ENCODE measurements around the gene TMEM108.
A peak's percentile ranks its signal among the peaks of the same experiment; 100 is the strongest.

The TMEM108 gene

GRCh38 chr3:133158686-133159085, 120.5 kb downstream of the TMEM108 start:
- DNase-seq: no peak

GRCh38 chr3:133159498-133160475, 121.6 kb downstream of the TMEM108 start:
- no peak for DNase-seq
- intact Hi-C loops (cut with DNase I): no loop called here

More at GRCh38 chr3:133158686-133159085, 120.5 kb downstream of the TMEM108 start:
- intact Hi-C loops (cut with DNase I): no loop called here

- DNase-seq: no peak
- intact Hi-C loops (cut with DNase I): no loop called here
Measured at GRCh38 chr3:133161656-133162055, 123.5 kb downstream of the TMEM108 start.

GRCh38 chr3:133162265-133162664, 124.1 kb downstream of the TMEM108 start:
- intact Hi-C loops (cut with DNase I): no loop called here

GRCh38 chr3:133162670-133163305, 124.6 kb downstream of the TMEM108 start:
- intact Hi-C loops (cut with DNase I): no loop called here
- DNase-seq: peak in 2 of 10 donors; percentile 39 to 63

More at GRCh38 chr3:133162265-133162664, 124.1 kb downstream of the TMEM108 start:
- no peak for DNase-seq

- peak in 3 of 10 donors; percentile 62 to 81 (median 64) for DNase-seq
Measured at GRCh38 chr3:133167340-133168024, 129.3 kb downstream of the TMEM108 start.

GRCh38 chr3:133168025-133168401, 129.8 kb downstream of the TMEM108 start:
- intact Hi-C loops (cut with DNase I): no loop called here
- no peak for DNase-seq

More at GRCh38 chr3:133167340-133168024, 129.3 kb downstream of the TMEM108 start:
- intact Hi-C loops (cut with DNase I): no loop called here

GRCh38 chr3:133169331-133170068, 131.3 kb downstream of the TMEM108 start:
- no peak for DNase-seq
- intact Hi-C loops (cut with DNase I): no loop called here

- intact Hi-C loops (cut with DNase I): no loop called here
- no peak for DNase-seq
Measured at GRCh38 chr3:133171831-133172230, 133.6 kb downstream of the TMEM108 start.

GRCh38 chr3:133181392-133182150, 143.4 kb downstream of the TMEM108 start:
- intact Hi-C loops (cut with DNase I): no loop called here
- no peak for DNase-seq

- DNase-seq: no peak
- intact Hi-C loops (cut with DNase I): no loop called here
Measured at GRCh38 chr3:133187870-133188379, 149.7 kb downstream of the TMEM108 start.

GRCh38 chr3:133188996-133189395, 150.8 kb downstream of the TMEM108 start:
- intact Hi-C loops (cut with DNase I): no loop called here
- DNase-seq: no peak

- DNase-seq: no peak
- intact Hi-C loops (cut with DNase I): no loop called here
Measured at GRCh38 chr3:133189893-133190292, 151.7 kb downstream of the TMEM108 start.

- no peak for DNase-seq
- intact Hi-C loops (cut with DNase I): no loop called here
Measured at GRCh38 chr3:133191818-133192217, 153.6 kb downstream of the TMEM108 start.

GRCh38 chr3:133192363-133192945, 154.3 kb downstream of the TMEM108 start:
- no peak for DNase-seq
- intact Hi-C loops (cut with DNase I): no loop called here

- intact Hi-C loops (cut with DNase I): no loop called here
- DNase-seq: no peak
Measured at GRCh38 chr3:133192967-133193366, 154.8 kb downstream of the TMEM108 start.

- intact Hi-C loops (cut with DNase I): no loop called here
- no peak for DNase-seq
Measured at GRCh38 chr3:133196527-133196926, 158.3 kb downstream of the TMEM108 start.

- DNase-seq: no peak
- intact Hi-C loops (cut with DNase I): no loop called here
Measured at GRCh38 chr3:133197619-133198018, 159.4 kb downstream of the TMEM108 start.

GRCh38 chr3:133206921-133207320, 168.7 kb downstream of the TMEM108 start:
- intact Hi-C loops (cut with DNase I): no loop called here

More at GRCh38 chr3:133206921-133207320, 168.7 kb downstream of the TMEM108 start:
- peak in 1 of 10 donors; percentile 49 for DNase-seq
